ENCODE results near the gene TP53TG3D.
"Not testable (repeated sequence)": the region's sequence is repeated elsewhere in the genome, so short reads cannot be mapped to it uniquely, and the experiment has no call there.

TP53TG3D gene, protein sequence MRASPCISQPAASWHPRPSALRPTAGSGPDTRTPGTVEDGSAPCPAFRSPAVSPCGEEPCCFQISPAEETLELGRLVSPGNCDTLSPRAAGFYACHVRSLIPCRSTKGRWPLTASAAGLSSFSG

GRCh38 chr16:32252986-32253385 lies at the start of gene TP53TG3D:
Gene TP53TG3D, plus strand, starts transcription at chr16:32253286. Its CDS starts 68 bp downstream, at chr16:32253354.
- not testable (repeated sequence) for DNase-seq (ENCODE audit: low spot score)

GRCh38 chr16:32253507-32253906 lies 421 bp downstream of the TP53TG3D start:
- DNase-seq (ENCODE audit: low spot score), result peak; percentile 22

- not testable (repeated sequence) for DNase-seq (ENCODE audit: low spot score)
Observed at GRCh38 chr16:32261526-32261925, 8.4 kb downstream of the TP53TG3D start.

GRCh38 chr16:32263552-32263951 lies 10.5 kb downstream of the TP53TG3D start:
- not testable (repeated sequence) for DNase-seq (ENCODE audit: low spot score)

DNA sequence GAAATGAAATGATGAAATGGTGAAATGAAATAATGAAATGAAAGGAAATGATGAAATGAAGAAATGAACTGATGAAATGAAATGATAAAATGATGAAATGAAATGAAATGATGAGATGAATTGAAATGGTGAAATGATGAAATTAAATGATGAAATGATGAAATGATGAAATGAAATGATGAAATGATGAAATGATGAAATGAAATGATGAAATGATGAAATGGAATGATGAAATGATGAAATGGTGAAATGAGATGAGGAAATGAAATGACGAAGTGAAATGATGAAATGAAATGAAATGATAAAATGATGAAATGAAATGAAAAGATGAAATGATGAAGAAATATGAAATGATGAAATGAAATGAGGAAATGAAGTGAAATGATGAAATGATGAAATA lies 28.8 kb downstream of the TP53TG3D start:
- DNase-seq (ENCODE audit: low spot score), result not testable (repeated sequence)

- not testable (repeated sequence) for DNase-seq (ENCODE audit: low spot score)
Observed at GRCh38 chr16:32283024-32283423, 29.9 kb downstream of the TP53TG3D start.

DNA sequence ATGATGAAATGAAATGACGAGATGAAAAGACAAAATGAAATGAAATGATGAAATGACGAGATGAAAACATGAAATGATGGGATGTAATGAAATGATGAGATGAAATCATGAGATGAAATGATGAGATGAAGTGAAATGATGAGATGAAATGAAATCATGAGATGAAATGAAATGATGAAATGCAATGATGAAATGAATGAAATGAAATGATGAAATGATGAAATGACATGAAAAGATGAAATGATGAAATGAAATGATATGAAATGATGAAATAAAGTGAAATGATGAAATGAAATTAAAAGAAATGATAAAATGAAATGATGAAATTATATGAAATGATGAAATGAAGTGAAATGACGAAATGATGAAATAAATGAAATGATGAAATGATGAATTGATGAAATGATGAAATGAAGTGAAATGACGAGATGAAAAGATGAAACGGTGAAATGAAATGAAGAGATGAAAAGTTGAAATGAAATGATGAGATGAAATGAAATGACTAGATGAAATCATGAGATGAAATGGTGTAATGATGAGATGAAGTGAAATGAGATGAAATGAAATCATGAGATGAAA lies 30.9 kb downstream of the TP53TG3D start:
- DNase-seq (ENCODE audit: low spot score), result not testable (repeated sequence)

DNA sequence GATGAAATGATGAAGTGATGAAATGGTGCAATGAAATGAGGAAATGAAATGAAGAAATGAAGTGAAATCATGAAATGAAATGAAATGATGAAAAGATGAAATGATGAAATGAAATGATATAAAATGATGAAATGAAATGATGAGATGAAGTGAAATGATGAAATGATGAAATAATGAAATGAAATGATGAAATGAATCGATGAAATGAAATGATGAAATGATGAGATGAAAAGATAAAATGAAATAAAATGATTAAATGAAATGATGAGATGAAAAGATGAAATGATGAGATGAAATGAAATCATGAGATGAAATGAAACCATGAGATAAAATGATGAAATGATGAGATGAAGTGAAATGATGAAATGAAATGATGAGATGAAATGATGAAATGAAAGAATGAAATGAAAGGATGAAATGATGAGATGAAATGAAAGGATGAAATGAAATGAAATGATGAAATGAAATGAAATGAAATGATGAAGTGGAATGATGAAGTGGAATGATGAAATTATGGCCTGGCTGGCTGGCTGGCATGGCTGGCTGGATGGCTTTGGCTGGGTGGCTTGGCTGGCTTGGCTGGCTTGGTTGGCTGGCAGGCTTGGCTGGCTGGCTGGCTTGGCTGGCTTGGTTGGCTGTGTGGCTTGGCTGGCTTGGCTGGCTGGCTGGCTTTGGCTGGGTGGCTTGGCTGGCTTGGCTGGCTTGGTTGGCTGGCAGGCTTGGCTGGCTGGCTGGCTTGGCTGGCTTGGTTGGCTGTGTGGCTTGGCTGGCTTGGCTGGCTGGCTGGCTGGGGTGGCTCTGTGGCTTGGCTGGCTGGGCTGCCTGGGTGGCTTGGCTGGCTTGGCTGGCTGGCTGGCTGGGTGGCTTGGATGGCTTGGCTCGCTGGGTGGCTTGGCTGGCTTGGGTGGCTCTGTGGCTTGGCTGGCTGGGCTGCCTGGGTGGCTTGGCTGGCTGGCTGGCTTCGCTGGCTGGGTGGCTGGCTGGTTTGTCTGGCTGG lies 32.0 kb downstream of the TP53TG3D start:
- not testable (repeated sequence) for DNase-seq (ENCODE audit: low spot score)

GRCh38 chr16:32286193-32286592 lies 33.1 kb downstream of the TP53TG3D start:
- DNase-seq (ENCODE audit: low spot score), result not testable (repeated sequence)

GRCh38 chr16:32287743-32288142 lies 34.7 kb downstream of the TP53TG3D start:
- not testable (repeated sequence) for DNase-seq (ENCODE audit: low spot score)

- not testable (repeated sequence) for DNase-seq (ENCODE audit: low spot score)
Observed at GRCh38 chr16:32289197-32289596, 36.1 kb downstream of the TP53TG3D start.

GRCh38 chr16:32302776-32303175 lies 49.7 kb downstream of the TP53TG3D start:
- not testable (repeated sequence) for DNase-seq (ENCODE audit: low spot score)
